Measurements from ENCODE around the gene ATP6V0A1. TPM values are rescaled to one million over a fixed set of nuclear protein-coding genes. Genes with fewer than 3 reads are reported as not detected.
"Not testable (repeated sequence)": the region's sequence is repeated elsewhere in the genome, so short reads cannot be mapped to it uniquely, and the experiment has no call there.

ATP6V0A1 gene
- total RNA-seq, 1 donor from 2014 or later: 78.6 TPM

DNA sequence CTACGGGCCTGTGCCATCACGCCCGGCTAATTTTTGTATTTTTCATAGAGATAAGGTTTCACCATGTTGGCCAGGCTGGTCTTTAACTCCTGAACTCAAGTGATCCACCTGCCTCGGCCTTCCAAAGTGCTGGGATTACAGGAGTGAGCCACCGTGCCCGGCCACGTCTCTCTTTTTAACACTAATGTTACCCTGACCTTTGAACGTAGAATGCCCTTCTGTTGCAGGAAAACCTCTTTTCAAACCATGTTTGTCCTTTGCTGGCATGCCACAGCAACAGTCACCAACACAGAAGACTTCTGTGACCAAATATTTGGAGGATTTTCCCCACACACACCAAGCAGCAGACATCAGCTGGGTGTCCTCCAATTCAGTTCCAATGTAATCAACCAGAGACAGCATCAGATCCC is 86.2 kb downstream of the ATP6V0A1 start:
- Histone ChIP-seq H3K4me1 (ENCODE audit: insufficient read depth, low read length) (no peaks in the 10 kb centered on the region), H2AFZ (ENCODE audit: low read depth, low read length) (no peak overlapping the region), H4K20me1 (ENCODE audit: insufficient read depth, low read length) (peaks cover 4% of the 10 kb centered on the region), H3K9me3 (ENCODE audit: insufficient read depth, low read depth, low read length) (no peaks in the 10 kb centered on the region), H3K79me2 (ENCODE audit: insufficient read depth, low read length) (no peaks in the 10 kb centered on the region), H3K27me3 (ENCODE audit: insufficient read depth, low read length) (no peaks in the 10 kb centered on the region), H3K4me2 (ENCODE audit: low read length) (no peak overlapping the region), H3K9ac (ENCODE audit: low read length) (no peak overlapping the region), H3K4me3 (ENCODE audit: insufficient read depth, low read depth, low read length) (no peak overlapping the region), H3K36me3 (ENCODE audit: insufficient read depth, low read length) (no peaks in the 10 kb centered on the region), H3K27ac (ENCODE audit: low read depth, low read length) (no peak overlapping the region)
- H3K4me3 Mint-ChIP-seq (ENCODE audit: unreplicated experiment): no peak overlapping the region
- peaks cover 2% of the 10 kb centered on the region for H3K27me3 Mint-ChIP-seq (ENCODE audit: low read depth, unreplicated experiment)
- DNase-seq (ENCODE audit: low read depth) (no peak), FAIRE-seq (no peak)
- H3K36me3 Mint-ChIP-seq (ENCODE audit: low read depth, unreplicated experiment): peaks cover 10% of the 10 kb centered on the region
- peaks cover 9% of the 10 kb centered on the region for H3K4me1 Mint-ChIP-seq (ENCODE audit: low read depth, unreplicated experiment)
- no peak for TF ChIP-seq EZH2 (IDR thresholded peaks at IDR 0.05; ENCODE audit: insufficient read depth, low read length)
- TF ChIP-seq, protein P1, sequence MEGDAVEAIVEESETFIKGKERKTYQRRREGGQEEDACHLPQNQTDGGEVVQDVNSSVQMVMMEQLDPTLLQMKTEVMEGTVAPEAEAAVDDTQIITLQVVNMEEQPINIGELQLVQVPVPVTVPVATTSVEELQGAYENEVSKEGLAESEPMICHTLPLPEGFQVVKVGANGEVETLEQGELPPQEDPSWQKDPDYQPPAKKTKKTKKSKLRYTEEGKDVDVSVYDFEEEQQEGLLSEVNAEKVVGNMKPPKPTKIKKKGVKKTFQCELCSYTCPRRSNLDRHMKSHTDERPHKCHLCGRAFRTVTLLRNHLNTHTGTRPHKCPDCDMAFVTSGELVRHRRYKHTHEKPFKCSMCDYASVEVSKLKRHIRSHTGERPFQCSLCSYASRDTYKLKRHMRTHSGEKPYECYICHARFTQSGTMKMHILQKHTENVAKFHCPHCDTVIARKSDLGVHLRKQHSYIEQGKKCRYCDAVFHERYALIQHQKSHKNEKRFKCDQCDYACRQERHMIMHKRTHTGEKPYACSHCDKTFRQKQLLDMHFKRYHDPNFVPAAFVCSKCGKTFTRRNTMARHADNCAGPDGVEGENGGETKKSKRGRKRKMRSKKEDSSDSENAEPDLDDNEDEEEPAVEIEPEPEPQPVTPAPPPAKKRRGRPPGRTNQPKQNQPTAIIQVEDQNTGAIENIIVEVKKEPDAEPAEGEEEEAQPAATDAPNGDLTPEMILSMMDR (IDR thresholded peaks at IDR 0.05; ENCODE audit: insufficient read depth, low read depth, low read length): no peak
- no peak overlapping the region for H3K27ac Mint-ChIP-seq (ENCODE audit: unreplicated experiment)
- H3K9me3 Mint-ChIP-seq (ENCODE audit: unreplicated experiment): no peaks in the 10 kb centered on the region

DNA sequence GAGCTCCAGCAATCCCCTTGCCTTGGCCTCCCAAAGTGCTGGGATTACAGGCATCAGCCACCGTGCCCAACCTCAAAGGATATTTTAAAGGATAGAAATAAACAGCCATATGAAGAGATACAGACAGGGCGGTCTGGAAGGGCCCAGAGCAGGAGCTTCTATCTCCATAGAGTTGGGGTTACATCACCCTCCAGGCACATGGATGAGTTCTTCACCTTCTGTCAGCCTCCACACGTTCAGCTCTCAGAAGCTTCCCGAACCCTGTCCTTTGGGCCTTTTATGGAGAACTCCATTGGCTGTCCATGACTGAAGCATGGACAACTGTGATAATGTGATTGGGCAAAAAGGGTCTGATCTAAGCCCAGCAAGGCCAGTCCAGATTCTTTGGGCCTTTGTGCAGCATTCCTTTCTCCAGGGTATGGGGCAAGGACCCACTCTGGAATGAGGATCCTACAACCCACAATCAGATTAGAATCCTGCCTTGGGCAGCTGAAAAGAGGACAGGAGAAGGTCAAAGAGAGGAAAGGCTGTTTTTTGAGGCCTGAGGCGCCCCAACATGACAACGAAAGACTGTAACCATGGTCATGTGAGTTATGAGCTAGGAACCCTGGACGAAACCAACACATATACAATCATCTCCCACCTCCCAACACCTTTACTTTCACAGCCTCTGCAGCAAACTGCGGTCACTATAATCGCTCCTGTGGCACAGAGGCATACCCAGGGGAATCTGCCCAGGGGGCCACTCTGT is 87.3 kb downstream of the ATP6V0A1 start:
- not testable (repeated sequence) for H3K79me2 ChIP-seq (ENCODE audit: insufficient read depth, low read length); H3K36me3 Mint-ChIP-seq (ENCODE audit: low read depth, unreplicated experiment); H4K20me1 ChIP-seq (ENCODE audit: insufficient read depth, low read length); FAIRE-seq; H3K9me3 ChIP-seq (ENCODE audit: insufficient read depth, low read depth, low read length); H3K27ac Mint-ChIP-seq (ENCODE audit: unreplicated experiment); H3K9ac ChIP-seq (ENCODE audit: low read length); H3K36me3 ChIP-seq (ENCODE audit: insufficient read depth, low read length); H3K4me2 ChIP-seq (ENCODE audit: low read length); H3K4me3 Mint-ChIP-seq (ENCODE audit: unreplicated experiment); H3K27me3 ChIP-seq (ENCODE audit: insufficient read depth, low read length); H3K9me3 Mint-ChIP-seq (ENCODE audit: unreplicated experiment); H3K27me3 Mint-ChIP-seq (ENCODE audit: low read depth, unreplicated experiment); H3K4me3 ChIP-seq (ENCODE audit: insufficient read depth, low read depth, low read length); H3K4me1 Mint-ChIP-seq (ENCODE audit: low read depth, unreplicated experiment); H3K4me1 ChIP-seq (ENCODE audit: insufficient read depth, low read length); DNase-seq (ENCODE audit: low read depth); H3K27ac ChIP-seq (ENCODE audit: low read depth, low read length); H2AFZ ChIP-seq (ENCODE audit: low read depth, low read length)

DNA sequence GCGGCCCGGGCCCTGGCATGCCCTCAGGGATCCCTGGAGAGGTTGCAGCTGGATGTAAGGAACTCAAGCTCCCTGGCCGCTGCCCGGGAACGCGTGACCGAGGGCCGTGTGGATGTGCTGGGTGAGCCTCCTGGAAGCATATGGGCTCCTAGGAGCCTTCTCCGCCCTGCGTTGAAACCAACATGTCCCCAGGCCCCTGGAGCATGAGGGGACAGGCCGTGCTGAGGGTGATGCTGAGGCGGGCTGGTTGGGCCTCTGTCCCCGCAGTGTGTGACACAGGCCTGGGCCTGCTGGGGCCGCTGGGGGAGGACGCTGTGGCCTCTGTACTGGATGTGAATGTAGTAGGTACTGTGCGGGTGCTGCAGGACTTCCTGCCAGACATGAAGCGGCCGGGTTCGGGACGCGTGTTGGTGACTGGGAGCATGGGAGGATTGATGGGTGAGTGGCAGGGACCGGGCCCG is 88.4 kb downstream of the ATP6V0A1 start:
- Histone ChIP-seq H3K9me3 (ENCODE audit: insufficient read depth, low read depth, low read length) (no peaks in the 10 kb centered on the region), H3K27ac (ENCODE audit: low read depth, low read length) (no peak overlapping the region), H3K9ac (ENCODE audit: low read length) (no peak overlapping the region), H3K79me2 (ENCODE audit: insufficient read depth, low read length) (no peaks in the 10 kb centered on the region), H4K20me1 (ENCODE audit: insufficient read depth, low read length) (peaks cover 9% of the 10 kb centered on the region), H3K27me3 (ENCODE audit: insufficient read depth, low read length) (no peaks in the 10 kb centered on the region), H3K4me3 (ENCODE audit: insufficient read depth, low read depth, low read length) (no peak overlapping the region), H3K4me1 (ENCODE audit: insufficient read depth, low read length) (no peaks in the 10 kb centered on the region), H3K4me2 (ENCODE audit: low read length) (no peak overlapping the region), H3K36me3 (ENCODE audit: insufficient read depth, low read length) (no peaks in the 10 kb centered on the region), H2AFZ (ENCODE audit: low read depth, low read length) (no peak overlapping the region)
- peaks cover 2% of the 10 kb centered on the region for H3K27me3 Mint-ChIP-seq (ENCODE audit: low read depth, unreplicated experiment)
- H3K4me3 Mint-ChIP-seq (ENCODE audit: unreplicated experiment): peak overlapping the region; percentile 20
- no peak overlapping the region for H3K27ac Mint-ChIP-seq (ENCODE audit: unreplicated experiment)
- TF ChIP-seq, protein P1 (IDR thresholded peaks at IDR 0.05; ENCODE audit: insufficient read depth, low read depth, low read length): no peak
- no peak for TF ChIP-seq EZH2 (IDR thresholded peaks at IDR 0.05; ENCODE audit: insufficient read depth, low read length)
- peaks cover 4% of the 10 kb centered on the region for H3K4me1 Mint-ChIP-seq (ENCODE audit: low read depth, unreplicated experiment)
- no peaks in the 10 kb centered on the region for H3K9me3 Mint-ChIP-seq (ENCODE audit: unreplicated experiment)
- H3K36me3 Mint-ChIP-seq (ENCODE audit: low read depth, unreplicated experiment): peaks cover 4% of the 10 kb centered on the region
- DNase-seq (ENCODE audit: low read depth) (no peak), FAIRE-seq (no peak)
